Loucy (cell line): ENCODE data around the gene PCSK2.

Experiments used
- CTCF ChIP-seq: fragments of 200-600 bp; sonication (generic); conservative IDR thresholded peaks from 2 replicates; pipeline ENCODE4 v1.5.1; 2014; ENCODE audit warnings: mild to moderate bottlenecking, antibody characterized with exemption, low read length
- EZH2phosphoT487 ChIP-seq: fragments of 200-600 bp; IDR thresholded peaks from 2 replicates; pipeline ENCODE4 v1.6.1; 2018; ENCODE audit warnings: antibody characterized with exemption, mild to moderate bottlenecking, moderate library complexity, borderline replicate concordance

GRCh38 chr20:17530716-17531664 lies 304.1 kb downstream of the PCSK2 start, which contains the start of gene BFSP1:
- TF ChIP-seq CTCF (no peak), EZH2phosphoT487 (no peak)
